Glomerular visceral epithelial cell (primary cell): Measurements from ENCODE around the gene GREB1L.

Experiments used
- DNase-seq: peaks from one replicate; pipeline ENCODE4 v3.0.0-alpha.2; 2016; ENCODE audit errors: extremely low spot score

The GREB1L gene

GRCh38 chr18:21484851-21485636, 243.0 kb downstream of the GREB1L start:
- DNase-seq: no peak

DNA sequence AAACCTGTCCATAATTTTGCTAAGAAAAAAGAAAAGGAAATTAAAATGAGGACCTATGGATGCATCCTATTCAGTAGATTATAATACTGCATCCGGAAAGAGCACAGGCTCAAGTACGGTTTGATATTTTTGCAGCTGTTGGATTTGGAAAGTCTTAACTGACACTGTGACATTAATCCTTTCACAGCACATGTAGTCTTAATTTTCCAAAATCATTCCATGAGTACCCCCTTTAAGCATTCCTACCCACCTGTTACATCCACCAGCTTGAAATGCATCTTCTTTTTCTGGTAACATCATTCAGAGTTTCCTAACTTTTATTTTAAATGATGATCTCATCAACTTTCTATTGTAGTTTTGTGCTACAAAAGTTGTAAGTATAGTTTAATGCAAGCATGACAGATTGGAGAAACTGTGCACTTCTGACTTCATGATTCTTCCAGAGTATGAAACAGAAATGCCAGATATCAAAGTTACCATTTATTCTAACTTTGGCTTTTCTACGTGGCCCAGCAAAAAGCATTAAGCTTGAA, 244.9 kb downstream of the GREB1L start:
- DNase-seq: no peak

DNA sequence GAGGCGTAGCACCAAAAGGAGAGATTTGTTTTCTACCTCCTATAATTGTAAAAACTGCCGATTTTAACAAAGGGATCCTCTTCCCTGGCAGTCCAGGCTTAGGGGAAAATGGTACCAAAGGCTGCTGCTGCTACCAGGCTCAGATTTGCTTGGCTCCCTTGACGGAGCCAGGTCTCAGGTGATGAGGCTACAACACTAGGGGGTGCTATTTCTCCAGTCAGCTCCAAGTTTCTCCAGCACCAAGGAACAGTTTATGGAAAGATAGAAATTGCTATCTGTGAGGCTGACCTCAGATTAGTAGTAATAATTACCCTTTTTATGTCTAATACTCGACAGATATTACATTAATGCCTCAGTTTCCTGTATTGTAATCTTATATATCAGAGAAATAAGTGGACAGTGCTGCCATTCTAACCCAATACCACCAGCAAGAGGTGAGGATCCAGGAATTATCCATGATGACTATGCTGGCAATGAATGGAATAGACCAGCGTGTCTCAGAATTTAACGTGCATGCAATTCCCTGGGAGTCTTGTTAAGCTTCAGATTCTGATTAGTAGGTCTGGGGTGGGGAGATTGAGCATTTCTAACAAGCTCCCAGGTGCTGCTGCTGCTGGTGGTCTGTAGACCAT, 247.2 kb downstream of the GREB1L start:
- peak; percentile 39 for DNase-seq

- no peak for DNase-seq
These were observed 248.0 kb downstream of the GREB1L start for GRCh38 chr18:21489919-21490495.

DNA sequence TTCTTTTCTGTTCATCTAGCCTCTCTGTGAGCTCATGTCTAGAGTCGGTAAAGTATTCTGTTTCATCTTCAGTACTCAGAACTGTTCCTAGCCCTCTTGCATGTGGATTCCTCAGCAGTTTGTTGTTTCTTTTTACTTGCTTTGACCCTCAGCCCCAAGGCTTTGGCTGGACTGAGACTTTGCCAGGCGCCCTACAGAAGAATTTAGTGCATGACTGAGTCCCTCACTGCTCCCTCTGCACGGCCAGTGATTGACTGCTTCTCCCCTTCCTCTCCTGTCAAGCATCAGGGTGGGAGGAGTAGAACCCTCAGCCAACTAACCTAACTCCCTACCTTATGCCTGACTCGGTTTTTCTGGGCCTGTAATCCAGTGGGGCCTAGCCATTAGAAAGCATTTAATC, 248.7 kb downstream of the GREB1L start:
- no peak for DNase-seq

DNA sequence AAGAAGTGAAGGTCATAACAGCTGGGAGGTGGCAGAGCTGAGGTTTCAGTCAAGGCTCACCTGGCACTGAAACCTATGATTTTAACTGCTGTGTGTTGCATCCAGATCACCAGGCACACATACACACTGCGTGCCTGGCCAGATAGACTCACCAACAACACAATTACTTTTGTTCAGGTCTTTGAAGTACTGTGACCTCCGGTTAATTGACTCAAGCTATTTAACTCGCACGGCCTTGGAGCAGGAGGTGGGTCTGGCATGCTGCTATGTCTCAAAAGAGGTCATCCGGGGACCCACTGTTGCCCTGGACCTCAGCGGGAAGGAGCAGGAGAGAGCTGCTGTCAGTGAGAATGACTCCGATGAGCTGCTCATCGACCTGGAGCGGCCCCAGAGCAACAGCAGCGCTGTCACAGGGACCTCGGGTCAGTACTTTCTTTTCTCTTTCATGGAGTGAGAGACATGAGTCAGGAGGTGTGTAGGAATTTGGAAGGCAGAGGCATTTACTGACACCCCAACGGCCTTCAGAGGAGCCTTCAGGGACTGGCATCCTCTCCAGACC, 254.3 kb downstream of the GREB1L start:
- no peak for DNase-seq

GRCh38 chr18:21499997-21500396, 258.0 kb downstream of the GREB1L start:
- no peak for DNase-seq

DNA sequence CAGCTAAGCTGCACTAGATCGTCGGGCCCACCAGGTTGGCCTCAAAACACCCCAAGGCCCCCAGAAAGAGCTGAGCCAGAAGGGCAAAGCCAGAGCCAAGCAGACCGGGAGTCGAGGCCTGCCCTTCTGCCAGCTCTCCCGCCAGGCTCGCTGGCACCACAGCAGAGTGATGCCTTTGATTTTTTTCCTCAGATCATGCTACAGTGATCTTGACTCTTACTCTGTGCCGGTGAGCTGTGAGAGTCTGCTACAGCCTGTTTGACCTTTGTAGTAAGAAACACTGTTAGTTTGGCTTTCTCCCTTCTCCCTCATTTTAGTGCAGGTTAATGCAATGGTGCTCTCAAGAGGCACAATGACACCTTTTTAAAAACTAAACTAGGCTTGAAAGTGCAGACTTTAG, 260.6 kb downstream of the GREB1L start:
- DNase-seq: no peak

GRCh38 chr18:21507913-21508701, 266.1 kb downstream of the GREB1L start:
- no peak for DNase-seq

DNA sequence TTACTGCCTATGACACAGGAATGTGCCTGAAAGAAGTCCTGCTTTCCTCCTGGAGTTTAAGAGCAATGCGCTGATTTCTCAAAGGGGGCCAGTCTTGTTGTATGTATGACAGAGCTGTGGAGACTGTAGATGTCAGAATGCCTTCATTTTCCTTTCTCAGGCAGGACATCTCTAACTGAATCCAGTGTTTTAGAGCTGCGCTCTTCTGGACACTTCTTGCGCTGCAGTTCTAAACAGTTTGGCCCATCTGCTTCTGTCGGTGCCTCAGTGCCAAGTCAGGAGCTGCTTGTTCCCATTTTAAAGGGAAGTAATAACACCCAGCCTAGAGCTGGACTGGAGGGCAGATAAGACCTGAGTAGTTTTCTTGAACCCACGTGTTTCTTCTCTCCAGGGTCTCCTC, 267.0 kb downstream of the GREB1L start:
- no peak for DNase-seq

DNA sequence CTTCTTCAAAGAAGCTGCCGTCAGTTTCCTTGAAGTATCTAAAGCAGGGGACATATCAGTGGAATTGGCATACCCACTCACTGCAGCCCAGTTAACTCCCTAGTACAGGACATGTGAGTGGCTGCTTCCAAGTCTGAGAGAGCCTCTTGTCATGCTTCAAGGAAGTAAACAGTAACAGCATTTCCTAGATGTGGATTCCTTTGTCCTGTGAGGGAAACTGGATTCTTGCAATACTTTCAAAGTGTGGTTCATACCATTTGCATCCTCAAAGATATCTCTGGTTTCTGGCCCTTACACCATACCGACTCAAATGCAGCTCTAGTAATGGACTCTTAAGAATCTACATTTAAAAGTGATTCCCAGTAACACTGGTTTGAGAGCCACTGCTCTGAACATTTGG, 271.3 kb downstream of the GREB1L start:
- no peak for DNase-seq

GRCh38 chr18:21513741-21514140, 271.7 kb downstream of the GREB1L start:
- no peak for DNase-seq

GRCh38 chr18:21522530-21522929, 280.5 kb downstream of the GREB1L start:
- no peak for DNase-seq

- DNase-seq: no peak
These were observed 283.9 kb downstream of the GREB1L start for GRCh38 chr18:21525916-21526315.

GRCh38 chr18:21526463-21526862, 284.4 kb downstream of the GREB1L start:
- no peak for DNase-seq

- no peak for DNase-seq
These were observed 292.3 kb downstream of the GREB1L start for GRCh38 chr18:21534327-21534726.

- DNase-seq: no peak
These were observed 296.2 kb downstream of the GREB1L start for GRCh38 chr18:21538230-21538629.

DNA sequence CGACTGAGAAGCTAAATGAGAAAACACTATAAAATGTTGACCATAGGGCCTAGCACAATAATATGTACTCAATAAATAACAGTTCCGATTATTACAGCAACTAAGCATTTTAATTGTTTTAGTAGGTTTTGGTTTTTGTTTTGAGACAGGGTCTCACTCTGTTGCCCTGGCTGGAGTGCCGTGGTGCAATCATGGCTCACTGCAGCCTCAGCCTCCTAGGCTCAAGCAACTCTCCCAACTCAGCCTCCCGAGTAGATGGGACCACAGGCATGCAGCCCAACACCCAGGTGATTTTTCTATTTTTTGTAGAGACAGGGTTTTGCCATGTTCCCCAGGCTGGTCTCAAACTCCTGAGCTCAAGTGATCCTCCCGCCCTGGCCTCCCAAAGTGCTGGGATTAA, 304.4 kb downstream of the GREB1L start:
- no peak for DNase-seq

DNA sequence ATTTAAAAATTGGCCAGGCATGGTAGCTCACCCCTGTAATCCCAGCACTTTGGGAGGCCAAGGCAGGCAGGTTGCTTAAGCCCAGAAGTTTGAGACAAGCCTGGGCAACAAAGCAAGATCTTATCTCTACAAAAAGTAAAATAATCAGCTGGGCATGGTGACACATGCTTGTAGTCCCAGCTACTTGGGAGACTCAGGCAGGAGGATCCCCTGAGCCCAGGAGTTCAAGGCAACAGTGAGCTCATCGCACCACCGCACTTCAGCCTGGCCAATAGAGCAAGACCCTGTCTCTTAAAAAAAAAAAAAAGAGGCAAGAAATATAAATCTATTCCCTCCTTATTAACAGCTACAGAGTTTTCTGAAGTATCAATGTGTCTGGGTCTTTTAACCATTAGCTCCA, 306.6 kb downstream of the GREB1L start:
- DNase-seq: no peak

DNA sequence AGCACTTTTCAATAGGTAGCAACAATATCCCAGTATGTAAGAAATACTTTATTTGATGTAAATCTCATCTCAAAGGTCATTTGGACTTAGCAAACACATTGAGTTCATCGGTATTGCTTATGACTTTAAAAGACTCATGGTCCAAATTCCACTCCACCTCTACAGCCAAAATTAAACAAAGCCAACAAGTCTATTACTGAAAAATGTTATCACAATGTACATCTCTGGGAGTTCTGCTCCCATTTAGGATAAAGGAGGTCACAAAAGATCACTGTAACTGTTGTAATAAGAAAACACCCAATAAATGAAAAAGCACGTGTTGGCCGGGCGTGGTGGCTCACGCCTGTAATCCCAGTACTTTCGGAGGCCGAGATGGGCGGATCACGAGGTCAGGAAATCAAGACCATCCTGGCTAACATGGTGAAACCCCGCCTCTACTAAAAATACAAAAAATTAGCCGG, 308.5 kb downstream of the GREB1L start:
- DNase-seq: no peak

DNA sequence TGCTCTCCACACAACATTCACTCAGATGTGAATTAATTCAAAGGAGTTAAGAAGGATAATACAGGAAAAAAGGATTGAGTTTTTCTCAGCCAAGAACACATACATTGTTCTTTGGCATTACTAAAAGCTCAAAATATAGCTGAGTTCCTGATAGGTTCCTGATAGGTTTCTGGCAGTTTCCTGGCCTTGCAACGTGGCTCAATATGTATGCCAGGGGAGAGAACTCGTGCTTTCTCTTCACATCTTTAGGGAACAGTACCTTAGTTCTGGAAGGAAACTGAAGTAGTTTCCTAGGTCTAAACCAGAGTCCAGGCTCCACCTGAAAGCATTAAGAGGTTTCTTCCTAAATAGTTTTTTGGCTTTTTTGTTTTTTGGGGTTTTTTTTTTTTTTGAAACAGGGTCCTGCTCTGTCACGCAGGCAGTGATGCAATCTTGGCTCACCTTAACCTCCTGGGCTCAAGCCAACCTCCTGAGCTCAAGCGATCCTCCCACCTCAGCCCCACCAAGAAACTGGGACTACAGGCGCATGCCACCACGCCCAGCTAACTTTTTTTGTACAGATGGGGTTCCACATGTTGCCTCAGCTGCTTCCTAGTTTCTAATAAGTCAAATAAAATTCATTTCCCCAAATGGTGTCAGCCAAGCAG, 315.7 kb downstream of the GREB1L start:
- no peak for DNase-seq
